ENCODE data around the gene TBX2. TPM values are rescaled to one million over a fixed set of nuclear protein-coding genes. Genes with fewer than 3 reads are reported as not detected.
"Not testable (repeated sequence)": the region's sequence is repeated elsewhere in the genome, so short reads cannot be mapped to it uniquely, and the experiment has no call there.

Gene TBX2
- total and polyA plus RNA-seq, 2 donors, result 2.1 to 3.2 TPM

DNA sequence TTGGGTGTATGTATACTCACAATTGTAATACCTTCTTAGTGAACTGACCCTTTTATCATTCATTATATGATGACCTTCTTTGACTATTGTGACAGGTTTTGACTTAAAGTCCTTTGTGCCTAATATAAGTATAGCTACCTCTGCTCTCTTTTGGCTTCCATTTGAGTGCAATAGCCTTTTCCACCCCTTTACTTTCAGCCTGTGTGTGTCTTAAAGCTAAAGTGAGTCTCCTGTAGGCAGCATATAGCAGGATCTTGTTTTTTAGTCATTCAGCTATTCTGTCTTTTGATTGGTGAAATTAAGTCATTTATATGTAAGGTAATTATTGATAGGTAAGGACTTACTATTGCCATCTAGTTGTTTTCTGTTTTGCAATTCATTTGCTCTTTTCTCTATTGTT lies 36.6 kb downstream of the TBX2 start:
- peaks cover 0 to 5% of the 10 kb centered on the region in 2 donors for H3K9me3 ChIP-seq (ENCODE audit: control insufficient read depth in 2 of 2, insufficient read depth in 1 of 2, low read length in 1 of 2)
- no peaks in the 10 kb centered on the region for H3K36me3 ChIP-seq (ENCODE audit: control insufficient read depth in 2 of 2, insufficient read depth in 2 of 2, low read length in 1 of 2)
- H3K27ac ChIP-seq (ENCODE audit: low read depth in 1 of 2, low read length in 1 of 2), result no peak overlapping the region
- H3K4me1 ChIP-seq (ENCODE audit: control insufficient read depth in 2 of 2, insufficient read depth in 2 of 2, low read length in 2 of 2), result no peaks in the 10 kb centered on the region
- H3K27me3 ChIP-seq (ENCODE audit: control insufficient read depth in 2 of 2, insufficient read depth in 1 of 2, low read length in 1 of 2), result peaks cover 0 to 19% of the 10 kb centered on the region in 2 donors
- no peak overlapping the region for H3K4me3 ChIP-seq (ENCODE audit: low read length in 2 of 2)
- no peak for DNase-seq (ENCODE audit: low read depth in 6 of 9, low spot score in 9 of 9)

DNA sequence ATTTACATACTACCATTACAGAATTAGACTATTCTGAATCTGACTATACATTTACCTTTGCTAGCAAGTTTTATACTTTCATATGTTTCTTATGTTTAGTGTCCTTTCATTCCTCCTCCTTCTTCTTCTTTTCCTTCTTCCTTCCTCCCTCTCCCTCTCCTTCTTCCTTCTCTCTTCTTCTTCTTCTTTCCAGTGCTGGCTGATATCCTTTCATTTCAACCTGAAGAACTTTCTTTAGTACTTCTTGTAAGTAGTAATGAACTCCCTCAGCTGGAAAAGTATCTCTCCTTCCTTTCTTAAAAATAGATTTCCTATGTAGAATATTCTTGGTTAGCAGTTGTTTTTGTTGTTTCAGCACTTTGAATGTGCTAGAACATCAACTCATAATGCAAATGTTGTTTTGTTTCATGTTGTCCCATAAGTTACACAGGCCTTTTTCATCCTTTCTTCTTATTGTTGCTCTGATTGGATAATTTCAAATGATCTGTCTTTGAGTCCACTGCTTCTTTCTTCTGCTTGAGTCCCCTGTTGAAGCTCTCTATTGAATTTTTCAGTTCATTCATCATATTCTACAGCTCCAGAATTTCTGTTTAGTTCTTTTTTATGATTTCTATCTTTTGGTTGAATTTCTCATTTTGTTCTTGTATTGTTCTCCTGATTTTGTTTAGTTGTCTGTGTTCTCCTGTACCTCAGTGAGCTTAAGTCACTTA lies 37.5 kb downstream of the TBX2 start:
- Histone ChIP-seq H3K4me1 (ENCODE audit: control insufficient read depth in 2 of 2, insufficient read depth in 2 of 2, low read length in 2 of 2) (no peaks in the 10 kb centered on the region), H3K4me3 (ENCODE audit: low read length in 2 of 2) (no peak overlapping the region), H3K9me3 (ENCODE audit: control insufficient read depth in 2 of 2, insufficient read depth in 1 of 2, low read length in 1 of 2) (peaks cover 0 to 5% of the 10 kb centered on the region in 2 donors), H3K27ac (ENCODE audit: low read depth in 1 of 2, low read length in 1 of 2) (no peak overlapping the region), H3K27me3 (ENCODE audit: control insufficient read depth in 2 of 2, insufficient read depth in 1 of 2, low read length in 1 of 2) (peaks cover 0 to 21% of the 10 kb centered on the region in 2 donors), H3K36me3 (ENCODE audit: control insufficient read depth in 2 of 2, insufficient read depth in 2 of 2, low read length in 1 of 2) (no peaks in the 10 kb centered on the region)
- no peak for DNase-seq (ENCODE audit: low read depth in 6 of 9, low spot score in 9 of 9)

- Histone ChIP-seq H3K9me3 (ENCODE audit: control insufficient read depth in 2 of 2, insufficient read depth in 1 of 2, low read length in 1 of 2) (no peaks in the 10 kb centered on the region), H3K36me3 (ENCODE audit: control insufficient read depth in 2 of 2, insufficient read depth in 2 of 2, low read length in 1 of 2) (no peaks in the 10 kb centered on the region), H3K27me3 (ENCODE audit: control insufficient read depth in 2 of 2, insufficient read depth in 1 of 2, low read length in 1 of 2) (peaks cover 0 to 47% of the 10 kb centered on the region in 2 donors), H3K4me1 (ENCODE audit: control insufficient read depth in 2 of 2, insufficient read depth in 2 of 2, low read length in 2 of 2) (no peaks in the 10 kb centered on the region), H3K4me3 (ENCODE audit: low read length in 2 of 2) (no peak overlapping the region), H3K27ac (ENCODE audit: low read depth in 1 of 2, low read length in 1 of 2) (no peak overlapping the region)
- DNase-seq (ENCODE audit: low read depth in 6 of 9, low spot score in 9 of 9), result no peak
Measured at GRCh38 chr17:61440697-61441096, 41.1 kb downstream of the TBX2 start.

DNA sequence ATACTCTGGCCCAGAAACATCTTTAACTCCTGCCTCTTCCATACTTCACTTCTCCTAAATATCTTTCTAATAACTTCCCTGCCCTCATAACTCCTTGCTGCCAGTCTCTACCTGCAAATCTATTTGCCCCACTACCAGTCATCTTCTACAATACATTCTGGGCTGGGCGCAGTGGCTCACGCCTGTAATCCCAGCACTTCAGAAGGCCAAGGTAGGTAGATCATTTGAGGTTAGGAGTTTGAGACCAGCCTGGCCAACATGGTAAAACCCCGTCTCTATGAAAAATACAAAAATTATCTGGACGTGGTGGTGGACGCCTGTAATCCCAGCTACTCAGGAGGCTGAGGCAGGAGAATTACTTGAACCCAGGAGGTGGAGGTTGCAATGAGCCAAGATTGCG lies 41.9 kb downstream of the TBX2 start:
- H3K9me3 ChIP-seq (ENCODE audit: control insufficient read depth in 2 of 2, insufficient read depth in 1 of 2, low read length in 1 of 2); H3K36me3 ChIP-seq (ENCODE audit: control insufficient read depth in 2 of 2, insufficient read depth in 2 of 2, low read length in 1 of 2); H3K4me3 ChIP-seq (ENCODE audit: low read length in 2 of 2); H3K27ac ChIP-seq (ENCODE audit: low read depth in 1 of 2, low read length in 1 of 2); DNase-seq (ENCODE audit: low read depth in 6 of 9, low spot score in 9 of 9); H3K4me1 ChIP-seq (ENCODE audit: control insufficient read depth in 2 of 2, insufficient read depth in 2 of 2, low read length in 2 of 2): not testable (repeated sequence)
- peaks cover 0 to 54% of the 10 kb centered on the region in 2 donors for H3K27me3 ChIP-seq (ENCODE audit: control insufficient read depth in 2 of 2, insufficient read depth in 1 of 2, low read length in 1 of 2)
- 98% methylated on average over 6 of the region's 6 CpGs for WGBS

DNA sequence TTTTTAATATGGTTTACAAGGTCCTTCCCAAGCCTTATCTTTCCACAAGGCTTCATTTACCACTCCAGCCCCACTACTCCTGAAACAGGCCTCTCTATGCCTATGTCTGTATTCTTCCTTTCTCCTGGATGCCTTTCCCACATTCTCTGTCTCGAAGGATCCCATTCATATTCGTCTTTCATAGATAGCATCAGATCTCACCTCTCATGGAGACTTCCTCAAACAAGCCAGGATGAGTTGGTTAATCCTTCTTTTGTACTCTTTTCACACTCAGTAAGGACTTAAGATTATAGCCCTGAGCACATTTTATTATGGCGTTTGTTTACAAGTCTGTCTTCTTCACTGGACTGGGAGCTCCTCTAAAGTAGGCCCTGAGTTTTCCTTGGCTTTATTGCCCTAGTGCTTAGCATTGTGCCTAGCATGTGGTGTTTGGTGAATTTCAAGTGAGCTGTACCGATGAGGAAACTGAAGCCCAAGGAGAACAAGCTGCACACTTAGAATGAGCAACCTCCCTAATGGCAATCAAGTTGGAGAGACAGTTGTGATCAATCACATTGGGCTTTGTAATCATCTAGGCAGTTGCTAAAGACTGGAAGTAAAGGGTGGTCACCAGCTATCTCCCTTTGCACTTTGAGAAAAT lies 42.6 kb downstream of the TBX2 start:
- no peak for DNase-seq (ENCODE audit: low read depth in 6 of 9, low spot score in 9 of 9)
- Histone ChIP-seq H3K4me3 (ENCODE audit: low read length in 2 of 2) (no peak overlapping the region), H3K4me1 (ENCODE audit: control insufficient read depth in 2 of 2, insufficient read depth in 2 of 2, low read length in 2 of 2) (no peaks in the 10 kb centered on the region), H3K9me3 (ENCODE audit: control insufficient read depth in 2 of 2, insufficient read depth in 1 of 2, low read length in 1 of 2) (no peaks in the 10 kb centered on the region), H3K36me3 (ENCODE audit: control insufficient read depth in 2 of 2, insufficient read depth in 2 of 2, low read length in 1 of 2) (no peaks in the 10 kb centered on the region), H3K27me3 (ENCODE audit: control insufficient read depth in 2 of 2, insufficient read depth in 1 of 2, low read length in 1 of 2) (peaks cover 0 to 62% of the 10 kb centered on the region in 2 donors), H3K27ac (ENCODE audit: low read depth in 1 of 2, low read length in 1 of 2) (no peak overlapping the region)
- 83% methylated on average over 4 of the region's 4 CpGs for WGBS

DNA sequence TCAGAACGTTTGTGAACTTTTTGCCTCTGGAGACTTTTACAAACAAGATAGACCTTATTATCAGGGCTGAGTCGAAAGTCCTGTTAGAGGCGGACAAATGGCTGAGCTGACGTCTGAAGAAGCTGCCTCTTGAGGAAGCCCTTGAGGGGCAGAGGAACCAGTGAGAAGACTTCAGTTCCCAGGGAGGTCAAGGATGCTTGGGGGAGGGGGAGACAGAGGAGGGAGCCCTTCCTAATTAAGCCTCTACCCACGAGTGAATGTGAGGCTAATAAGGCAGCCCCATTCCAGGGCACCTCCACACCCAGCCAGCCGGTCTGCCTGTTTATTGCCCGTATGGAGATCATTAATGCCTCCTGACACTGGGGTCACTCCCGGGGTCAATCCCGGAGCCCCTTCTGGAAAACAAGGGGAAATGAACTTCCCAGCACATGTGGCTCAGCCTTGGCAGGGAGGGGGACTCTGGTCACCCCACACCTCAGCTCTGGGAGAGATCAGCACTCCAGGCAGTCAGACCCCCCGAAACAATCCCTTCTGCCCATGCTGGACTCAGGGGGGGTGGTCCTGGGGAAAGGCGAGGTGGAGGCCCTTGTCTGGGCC lies 43.3 kb downstream of the TBX2 start:
- 79% methylated on average over 11 of the region's 11 CpGs for WGBS
- H3K27ac ChIP-seq (ENCODE audit: low read depth in 1 of 2, low read length in 1 of 2), result no peak overlapping the region
- no peaks in the 10 kb centered on the region for H3K36me3 ChIP-seq (ENCODE audit: control insufficient read depth in 2 of 2, insufficient read depth in 2 of 2, low read length in 1 of 2)
- H3K9me3 ChIP-seq (ENCODE audit: control insufficient read depth in 2 of 2, insufficient read depth in 1 of 2, low read length in 1 of 2), result no peaks in the 10 kb centered on the region
- DNase-seq (ENCODE audit: low read depth in 6 of 9, low spot score in 9 of 9), result no peak
- H3K4me1 ChIP-seq (ENCODE audit: control insufficient read depth in 2 of 2, insufficient read depth in 2 of 2, low read length in 2 of 2), result no peaks in the 10 kb centered on the region
- H3K4me3 ChIP-seq (ENCODE audit: low read length in 2 of 2), result no peak overlapping the region
- H3K27me3 ChIP-seq (ENCODE audit: control insufficient read depth in 2 of 2, insufficient read depth in 1 of 2, low read length in 1 of 2), result peaks cover 0 to 64% of the 10 kb centered on the region in 2 donors

GRCh38 chr17:61443475-61443882 lies 43.8 kb downstream of the TBX2 start:
- Histone ChIP-seq H3K9me3 (ENCODE audit: control insufficient read depth in 2 of 2, insufficient read depth in 1 of 2, low read length in 1 of 2) (no peaks in the 10 kb centered on the region), H3K4me3 (ENCODE audit: low read length in 2 of 2) (no peak overlapping the region), H3K4me1 (ENCODE audit: control insufficient read depth in 2 of 2, insufficient read depth in 2 of 2, low read length in 2 of 2) (no peaks in the 10 kb centered on the region), H3K27me3 (ENCODE audit: control insufficient read depth in 2 of 2, insufficient read depth in 1 of 2, low read length in 1 of 2) (peaks cover 0 to 65% of the 10 kb centered on the region in 2 donors), H3K36me3 (ENCODE audit: control insufficient read depth in 2 of 2, insufficient read depth in 2 of 2, low read length in 1 of 2) (no peaks in the 10 kb centered on the region), H3K27ac (ENCODE audit: low read depth in 1 of 2, low read length in 1 of 2) (no peak overlapping the region)
- 90% methylated on average over 18 of the region's 18 CpGs for WGBS
- no peak for DNase-seq (ENCODE audit: low read depth in 6 of 9, low spot score in 9 of 9)

DNA sequence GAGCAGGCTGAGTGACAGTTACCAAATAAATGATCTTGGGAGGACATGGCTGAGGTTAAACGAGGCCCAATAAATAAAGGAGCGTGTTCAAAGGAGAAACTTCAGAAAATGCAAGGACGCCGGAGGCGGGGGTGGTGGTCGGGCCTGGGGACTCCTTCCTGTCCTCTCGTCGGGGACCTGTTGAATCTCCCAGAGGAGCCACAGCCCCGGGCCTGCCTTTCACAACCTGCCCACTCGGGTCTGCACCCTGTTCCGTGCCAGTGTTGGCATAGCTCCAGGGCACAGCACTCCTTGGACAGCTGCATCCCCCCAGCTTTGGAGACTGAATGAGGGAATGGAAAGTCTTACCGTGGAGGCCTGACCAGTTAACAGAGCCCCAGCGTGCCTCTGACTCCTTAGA lies 44.4 kb downstream of the TBX2 start:
- peaks cover 2 to 69% of the 10 kb centered on the region in 2 donors for H3K27me3 ChIP-seq (ENCODE audit: control insufficient read depth in 2 of 2, insufficient read depth in 1 of 2, low read length in 1 of 2)

GRCh38 chr17:61444831-61445230 lies 45.2 kb downstream of the TBX2 start:
- Histone ChIP-seq H3K27me3 (ENCODE audit: control insufficient read depth in 2 of 2, insufficient read depth in 1 of 2, low read length in 1 of 2) (peaks cover 10 to 76% of the 10 kb centered on the region in 2 donors), H3K4me1 (ENCODE audit: control insufficient read depth in 2 of 2, insufficient read depth in 2 of 2, low read length in 2 of 2) (no peaks in the 10 kb centered on the region), H3K36me3 (ENCODE audit: control insufficient read depth in 2 of 2, insufficient read depth in 2 of 2, low read length in 1 of 2) (no peaks in the 10 kb centered on the region), H3K27ac (ENCODE audit: low read depth in 1 of 2, low read length in 1 of 2) (no peak overlapping the region), H3K9me3 (ENCODE audit: control insufficient read depth in 2 of 2, insufficient read depth in 1 of 2, low read length in 1 of 2) (no peaks in the 10 kb centered on the region), H3K4me3 (ENCODE audit: low read length in 2 of 2) (no peak overlapping the region)
- WGBS, result 73% methylated on average over 6 of the region's 6 CpGs
- DNase-seq (ENCODE audit: low read depth in 6 of 9, low spot score in 9 of 9), result no peak

More for the DNA sequence above, 44.4 kb downstream of the TBX2 start:
- DNase-seq (ENCODE audit: low read depth in 6 of 9, low spot score in 9 of 9), result no peak
- H3K4me3 ChIP-seq (ENCODE audit: low read length in 2 of 2), result no peak overlapping the region
- H3K27ac ChIP-seq (ENCODE audit: low read depth in 1 of 2, low read length in 1 of 2), result no peak overlapping the region
- WGBS, result 90% methylated on average over 13 of the region's 13 CpGs
- H3K36me3 ChIP-seq (ENCODE audit: control insufficient read depth in 2 of 2, insufficient read depth in 2 of 2, low read length in 1 of 2), result no peaks in the 10 kb centered on the region
- H3K9me3 ChIP-seq (ENCODE audit: control insufficient read depth in 2 of 2, insufficient read depth in 1 of 2, low read length in 1 of 2), result no peaks in the 10 kb centered on the region
- no peaks in the 10 kb centered on the region for H3K4me1 ChIP-seq (ENCODE audit: control insufficient read depth in 2 of 2, insufficient read depth in 2 of 2, low read length in 2 of 2)

Data from thymus (tissue), 11 donors.